PC-3 (cell line): ENCODE measurements around the gene GALNT1. TPM values are rescaled to one million over a fixed set of nuclear protein-coding genes. Genes with fewer than 3 reads are reported as not detected.

ENCODE experiments used
- ATAC-seq: fragments of 200-7000 bp; cut with Tn5 transposase; 2 replicates; pipeline ENCODE4 v1.9.1; 2020; ENCODE audit warnings: mild to moderate bottlenecking, moderate library complexity
- BruUV-seq: library from RNA; stranded (reverse); fragments of 400-500 nt; replicated peaks from 2 replicates; lab custom pipeline; 2021; lab: Mats Ljungman, UMichigan
- CTCF ChIA-PET: fragments of 300-600 bp; sonication (Branson Sonifier 250); formaldehyde crosslinking; loops from one replicate; lab custom pipeline; 2022; ENCODE audit warnings: antibody characterized with exemption; lab: Charles Lee
- POLR2A ChIA-PET: fragments of 300-600 bp; sonication (Branson Sonifier 250); formaldehyde crosslinking; loops from one replicate; lab custom pipeline; 2022; ENCODE audit warnings: antibody characterized with exemption; ENCODE audit not compliant: unreplicated experiment; lab: Charles Lee
- DNase-seq: peaks from one replicate; pipeline ENCODE4 v3.0.0-alpha.2; 2015
- H2AFZ ChIP-seq: fragments of 300-600 bp; sonication (generic); 2 replicates; pipeline ENCODE4 v1.6.0; 2016; ENCODE audit warnings: antibody characterized with exemption, low read length
- H3F3A ChIP-seq: fragments of 300-600 bp; sonication (generic); one replicate; pipeline ENCODE4 v1.6.0; 2017; ENCODE audit warnings: antibody characterized with exemption, low read length, control low read depth, mild to moderate bottlenecking; ENCODE audit not compliant: unreplicated experiment
- H3K27ac ChIP-seq: fragments of 300-600 bp; sonication (generic); 2 replicates; pipeline ENCODE4 v1.5.1; 2016; ENCODE audit warnings: mild to moderate bottlenecking, low read length
- H3K27me3 ChIP-seq: fragments of 300-600 bp; sonication (generic); 2 replicates; pipeline ENCODE4 v1.6.1; 2016; ENCODE audit warnings: low read length, mixed read lengths
- H3K36me3 ChIP-seq: fragments of 300-600 bp; sonication (generic); 2 replicates; pipeline ENCODE4 v1.6.1; 2016; ENCODE audit warnings: low read depth, mixed run types, low read length, mixed read lengths
- H3K4me1 ChIP-seq: fragments of 300-600 bp; sonication (generic); 2 replicates; pipeline ENCODE4 v1.5.1; 2016; ENCODE audit warnings: low read length; ENCODE audit not compliant: insufficient read depth
- H3K4me2 ChIP-seq: fragments of 300-600 bp; sonication (generic); 2 replicates; pipeline ENCODE4 v1.6.0; 2016; ENCODE audit warnings: low read length
- H3K4me3 ChIP-seq: fragments of 300-600 bp; sonication (generic); 2 replicates; pipeline ENCODE4 v1.5.1; 2016; ENCODE audit warnings: mild to moderate bottlenecking, low read length, mixed read lengths
- H3K79me2 ChIP-seq: fragments of 300-600 bp; sonication (generic); 2 replicates; pipeline ENCODE4 v1.6.1; 2017; ENCODE audit warnings: low read length, mixed read lengths
- H3K9ac ChIP-seq: fragments of 300-600 bp; sonication (generic); 2 replicates; pipeline ENCODE4 v1.6.0; 2016; ENCODE audit warnings: mild to moderate bottlenecking, low read length
- H3K9me2 ChIP-seq: fragments of 300-600 bp; sonication (generic); replicated peaks from 2 replicates; pipeline ENCODE4 v1.6.1; 2016; ENCODE audit warnings: mixed run types, low read length, mixed read lengths
- H3K9me3 ChIP-seq: fragments of 300-600 bp; sonication (generic); 2 replicates; pipeline ENCODE4 v1.6.1; 2016; ENCODE audit warnings: low read length, mixed read lengths
- H4K20me1 ChIP-seq: fragments of 300-600 bp; sonication (generic); 2 replicates; pipeline ENCODE4 v1.6.1; 2016; ENCODE audit warnings: low read length, mixed read lengths
- CTCF ChIP-seq: fragments of 300-600 bp; sonication (generic); conservative IDR thresholded peaks from 2 replicates; pipeline ENCODE4 v1.5.1; 2017; ENCODE audit warnings: antibody characterized with exemption, low read depth, mild to moderate bottlenecking, low read length
- EZH2 ChIP-seq: fragments of 300-600 bp; sonication (generic); IDR thresholded peaks from one replicate; pipeline ENCODE4 v1.6.1; 2017; ENCODE audit warnings: antibody characterized with exemption, mild to moderate bottlenecking, low read length; ENCODE audit not compliant: unreplicated experiment
- EZH2phosphoT487 ChIP-seq: fragments of 300-600 bp; sonication (generic); IDR thresholded peaks from 2 replicates; pipeline ENCODE4 v1.6.1; 2018; ENCODE audit warnings: mild to moderate bottlenecking, antibody characterized with exemption, low read length, borderline replicate concordance
- intact Hi-C: fragments of 100-400 bp; cut with micrococcal nuclease; formaldehyde crosslinking; loops from 2 replicates; pipeline ENCODE4 v1.9.0; 2023
- total RNA-seq: library from RNA; depleted of rRNA; stranded (reverse); fragments of >200 nt; gene quantifications from 2 replicates; pipeline ENCODE4 v1.2.3, GENCODE V29; 2014

The GALNT1 gene
- total RNA-seq, 1 experiment from 2014 or later = 25.0 TPM

DNA sequence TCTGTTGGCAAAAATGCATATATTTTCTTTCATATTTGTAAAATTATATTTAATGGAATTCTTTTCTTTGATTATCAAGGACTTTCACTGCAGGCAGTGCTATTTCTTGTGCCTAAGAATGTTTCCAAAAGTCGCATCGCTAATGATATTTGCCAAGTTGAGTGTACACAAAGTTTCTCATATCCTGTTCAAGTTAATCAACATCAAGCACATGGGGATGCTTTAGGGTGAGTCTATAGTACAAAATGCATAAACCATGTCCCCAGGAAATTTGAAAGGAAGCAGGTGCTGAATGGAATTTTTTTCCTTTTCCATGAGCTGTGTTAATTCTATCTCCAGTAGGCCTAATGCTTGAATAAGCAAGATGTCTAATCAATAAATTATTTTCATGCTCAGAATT is 129.7 kb downstream of the GALNT1 start:
- TF ChIP-seq CTCF (no peak), EZH2phosphoT487 (no peak), EZH2 (no peak)
- Histone ChIP-seq H3K27ac (no peak overlapping the region), H4K20me1 (no peaks in the 10 kb centered on the region), H3K9me3 (no peaks in the 10 kb centered on the region), H3K79me2 (no peaks in the 10 kb centered on the region), H3K27me3 (no peaks in the 10 kb centered on the region), H3F3A (no peaks in the 10 kb centered on the region), H3K9ac (no peak overlapping the region), H3K9me2 (no peaks in the 10 kb centered on the region), H2AFZ (no peak overlapping the region), H3K4me2 (no peak overlapping the region), H3K4me3 (no peak overlapping the region), H3K36me3 (no peaks in the 10 kb centered on the region), H3K4me1 (no peaks in the 10 kb centered on the region)
- ChIA-PET POLR2A (interaction anchor here (0.7 kb wide), 1 partner anchor 154 kb away, joined by 3 read pairs; no protein-coding TSS in a partner anchor), CTCF (no interaction called here)
- intact Hi-C loops = no loop called here
- DNase-seq (peak; percentile 3), ATAC-seq (no peak)
- no TSS peak for BruUV-seq

GRCh38 chr18:35713545-35713944 is 132.0 kb downstream of the GALNT1 start:
- CTCF ChIA-PET = no interaction called here
- Histone ChIP-seq H3K36me3 (no peaks in the 10 kb centered on the region), H3F3A (no peaks in the 10 kb centered on the region), H3K27ac (no peak overlapping the region), H3K4me3 (no peak overlapping the region), H3K4me1 (no peaks in the 10 kb centered on the region), H3K27me3 (no peaks in the 10 kb centered on the region), H3K9ac (no peak overlapping the region), H4K20me1 (no peaks in the 10 kb centered on the region), H2AFZ (no peak overlapping the region), H3K9me2 (no peaks in the 10 kb centered on the region), H3K9me3 (no peaks in the 10 kb centered on the region), H3K79me2 (no peaks in the 10 kb centered on the region), H3K4me2 (no peak overlapping the region)
- BruUV-seq = no TSS peak
- ATAC-seq = no peak
- POLR2A ChIA-PET = no interaction called here
- intact Hi-C loops = no loop called here
- no peak for DNase-seq
- TF ChIP-seq CTCF = no peak
- no peak for TF ChIP-seq EZH2
- no peak for TF ChIP-seq EZH2phosphoT487

DNA sequence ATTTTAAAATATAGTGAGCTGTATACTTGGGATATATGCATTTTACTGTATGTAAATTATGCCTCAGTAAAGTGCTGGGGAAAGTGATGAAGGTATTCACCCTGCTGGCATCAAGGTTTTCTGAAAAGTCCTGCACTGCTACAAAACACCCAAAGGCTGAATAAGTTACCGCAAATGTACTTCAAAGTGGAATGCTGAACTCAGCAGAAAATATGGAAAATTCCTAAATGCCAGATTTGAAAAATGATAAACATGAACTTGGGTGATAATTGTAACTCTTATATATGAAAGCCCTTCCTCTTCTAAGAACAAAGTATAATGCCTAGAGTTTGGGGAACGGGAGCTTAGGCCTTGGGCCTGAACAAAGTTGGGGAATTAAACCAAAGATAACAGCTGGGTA is 133.0 kb downstream of the GALNT1 start:
- Histone ChIP-seq H3K9me3 (no peaks in the 10 kb centered on the region), H3K4me2 (no peak overlapping the region), H3K27me3 (no peaks in the 10 kb centered on the region), H3K36me3 (no peaks in the 10 kb centered on the region), H3K79me2 (no peaks in the 10 kb centered on the region), H3K4me1 (no peaks in the 10 kb centered on the region), H3K4me3 (no peak overlapping the region), H4K20me1 (no peaks in the 10 kb centered on the region), H3K9ac (no peak overlapping the region), H3K27ac (no peak overlapping the region), H2AFZ (no peak overlapping the region), H3F3A (no peaks in the 10 kb centered on the region), H3K9me2 (no peaks in the 10 kb centered on the region)
- TF ChIP-seq CTCF = no peak
- no peak for TF ChIP-seq EZH2
- TF ChIP-seq EZH2phosphoT487 = no peak
- no TSS peak for BruUV-seq
- CTCF ChIA-PET = no interaction called here
- POLR2A ChIA-PET = no interaction called here
- ATAC-seq (no peak), DNase-seq (no peak)
- intact Hi-C loops = no loop called here
